ENCODE data around the gene TMEM151B.

- TF ChIP-seq CTCF (IDR thresholded peaks at IDR 0.05): no peak
- TF ChIP-seq POLR2AphosphoS5 (IDR thresholded peaks at IDR 0.05): no peak
- TF ChIP-seq POLR2A (IDR thresholded peaks at IDR 0.05): no peak
- TF ChIP-seq EP300 (IDR thresholded peaks at IDR 0.05): no peak
These were observed 45.3 kb downstream of the TMEM151B start for GRCh38 chr6:44315516-44315915.
